Small intestine (tissue), 7 donors: ENCODE results near the gene TOMM7. TPM values are rescaled to one million over a fixed set of nuclear protein-coding genes. Genes with fewer than 3 reads are reported as not detected.
A peak's percentile ranks its signal among the peaks of the same experiment; 100 is the strongest.
"Not testable (repeated sequence)": the region's sequence is repeated elsewhere in the genome, so short reads cannot be mapped to it uniquely, and the experiment has no call there.

Source experiments
- DNase-seq, 2 donors: peaks; one replicate each; pipeline versions ENCODE4 v3.0.0 to v3.0.0-alpha.2; 2013
- FAIRE-seq: peaks from 2 replicates; lab custom pipeline; 2012; peaks lifted over from hg19 to GRCh38; lab: Jason Lieb, UNC
- H3K27ac ChIP-seq, 3 donors: one replicate each; pipeline ENCODE4 v1.5.1; 2013; ENCODE audit warnings: low read length in 2 of 3, mild to moderate bottlenecking in 2 of 3, control low read depth in 1 of 3, inconsistent platforms in 1 of 3, low read depth in 1 of 3, moderate library complexity in 1 of 3
- H3K27me3 ChIP-seq, 3 donors: one replicate each; pipeline ENCODE4 v1.6.1; 2013; ENCODE audit warnings: low read length in 3 of 3, inconsistent platforms in 1 of 3; ENCODE audit not compliant: control insufficient read depth in 3 of 3, insufficient read depth in 3 of 3
- H3K36me3 ChIP-seq, 3 donors: one replicate each; pipeline ENCODE4 v1.6.1; 2013; ENCODE audit warnings: low read length in 3 of 3, inconsistent platforms in 1 of 3, low read depth in 1 of 3, mild to moderate bottlenecking in 1 of 3, moderate library complexity in 1 of 3; ENCODE audit not compliant: control insufficient read depth in 3 of 3, insufficient read depth in 2 of 3
- H3K4me1 ChIP-seq, 3 donors: one replicate each; pipeline ENCODE4 v1.6.1; 2013; ENCODE audit warnings: low read length in 2 of 3, inconsistent platforms in 1 of 3, low read depth in 1 of 3, mild to moderate bottlenecking in 1 of 3, moderate library complexity in 1 of 3; ENCODE audit not compliant: control insufficient read depth in 3 of 3, insufficient read depth in 2 of 3
- H3K4me3 ChIP-seq, 3 donors: one replicate each; pipeline ENCODE4 v1.5.1; 2013; ENCODE audit warnings: low read length in 3 of 3, control low read depth in 1 of 3, inconsistent platforms in 1 of 3, low read depth in 1 of 3, mild to moderate bottlenecking in 1 of 3, moderate library complexity in 1 of 3
- H3K9me3 ChIP-seq, 2 donors: one replicate each; pipeline ENCODE4 v1.6.1; 2013; ENCODE audit warnings: low read depth in 1 of 2, low read length in 1 of 2; ENCODE audit not compliant: control insufficient read depth in 2 of 2, insufficient read depth in 1 of 2
- WGBS, 3 donors: extraction: QIAGEN DNeasy Blood & Tissue Kit; methylation state at CpG; one replicate each; pipeline ENCODE4 v1.1.7; 2013; 5-methylcytosine and 5-hydroxymethylcytosine counted together
- polyA plus RNA-seq, 4 donors: library from polyadenylated mRNA; stranded (reverse) in 3 of 4; unstranded in 1 of 4; fragments of 200-250 nt in 3 of 4; fragments of 120-200 nt in 1 of 4; gene quantifications; one replicate each; pipeline versions ENCODE4 v1.2.1 to v1.2.3, GENCODE V29; 2013
- donor health status: healthy with polysubstance abuse.
- donor health status: control.
- donor health status: control.
- donor health status: Bipolar disorder and iron deficiency.
- donor health status: healthy.

The TOMM7 gene
- polyA plus RNA-seq, 4 donors = 270 to 556 (median 390) TPM

GRCh38 chr7:22793593-22794462, 28.8 kb downstream of the TOMM7 start:
- Histone ChIP-seq H3K27me3 (no peaks in the 10 kb centered on the region), H3K36me3 (no peaks in the 10 kb centered on the region), H3K4me1 (no peaks in the 10 kb centered on the region), H3K27ac (no peak overlapping the region), H3K4me3 (no peak overlapping the region), H3K9me3 (peaks cover 0 to 17% of the 10 kb centered on the region in 2 donors)
- no peak for DNase-seq
- 88 to 95% (median 92%) methylated on average over 5 of the region's 5 CpGs for WGBS, 3 donors
- no peak for FAIRE-seq

DNA sequence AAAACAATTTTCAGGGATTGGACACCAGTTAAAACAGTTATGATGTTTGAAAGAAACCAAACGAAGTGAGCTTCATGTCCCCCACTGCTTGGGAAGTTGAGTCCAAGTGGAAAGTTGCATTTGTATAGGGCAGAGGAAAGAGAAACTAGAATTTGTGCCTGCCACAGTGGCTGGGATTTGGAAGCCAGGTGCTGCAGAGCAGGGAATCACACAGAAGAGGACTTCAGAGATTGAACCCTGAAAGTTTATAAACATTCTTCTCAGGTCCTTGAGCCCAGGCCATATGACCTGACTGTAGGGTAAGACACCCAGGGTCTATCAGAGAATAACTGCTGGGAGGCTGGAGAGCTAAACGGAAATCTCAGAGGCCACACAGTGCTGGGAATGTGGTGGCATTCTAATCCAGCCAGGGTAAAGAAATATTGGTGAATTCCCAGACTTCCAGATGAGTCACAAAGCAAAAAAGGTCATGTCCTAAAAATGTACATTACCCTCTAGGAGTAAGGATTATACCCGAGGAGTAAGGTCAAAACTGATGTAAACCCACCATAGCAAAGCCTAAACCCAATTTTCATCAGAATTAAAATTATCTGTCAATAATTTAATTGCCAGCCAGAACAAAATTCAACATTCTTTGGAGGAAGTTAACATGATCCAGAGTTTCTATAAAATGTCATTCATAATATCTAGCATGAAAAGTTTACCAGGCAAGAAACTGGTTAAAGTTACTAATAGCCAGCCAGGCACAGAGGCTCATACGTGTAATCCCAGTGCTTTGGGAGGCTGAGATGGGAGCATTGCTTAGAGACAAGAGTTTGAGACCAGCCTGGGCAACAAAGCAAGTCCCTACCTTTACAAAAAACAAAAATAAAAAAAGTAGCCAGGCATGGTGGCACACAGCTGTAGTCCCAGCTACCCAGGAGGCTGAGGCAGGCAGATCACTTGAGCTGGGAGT, 31.2 kb downstream of the TOMM7 start:
- no peak overlapping the region for H3K4me3 ChIP-seq
- no peaks in the 10 kb centered on the region for H3K27me3 ChIP-seq
- no peak for FAIRE-seq
- peaks cover 0 to 8% (median 0%) of the 10 kb centered on the region in 3 donors for H3K4me1 ChIP-seq
- 51 to 68% (median 64%) methylated on average over 4 of the region's 4 CpGs for whole genome bisulfite sequencing, 3 donors
- no peak for DNase-seq
- H3K27ac ChIP-seq = no peak overlapping the region
- H3K36me3 ChIP-seq = no peaks in the 10 kb centered on the region
- H3K9me3 ChIP-seq = peaks cover 0 to 19% of the 10 kb centered on the region in 2 donors

GRCh38 chr7:22790640-22791039, 32.0 kb downstream of the TOMM7 start:
- H3K36me3 ChIP-seq, DNase-seq, FAIRE-seq, H3K27ac ChIP-seq, H3K4me3 ChIP-seq, H3K27me3 ChIP-seq: not testable (repeated sequence)
- Histone ChIP-seq H3K4me1 (peaks cover 0 to 15% (median 0%) of the 10 kb centered on the region in 3 donors), H3K9me3 (peaks cover 0 to 14% of the 10 kb centered on the region in 2 donors)
- whole genome bisulfite sequencing, 3 donors = 92 to 94% (median 92%) methylated on average over 13 of the region's 13 CpGs

GRCh38 chr7:22787951-22788350, 34.7 kb downstream of the TOMM7 start:
- no peak for FAIRE-seq
- no peaks in the 10 kb centered on the region for H3K27me3 ChIP-seq
- H3K4me1 ChIP-seq = peaks cover 0 to 24% (median 0%) of the 10 kb centered on the region in 3 donors
- H3K27ac ChIP-seq = no peak overlapping the region
- DNase-seq = no peak
- no peak overlapping the region for H3K4me3 ChIP-seq
- H3K9me3 ChIP-seq = peaks cover 0 to 11% of the 10 kb centered on the region in 2 donors
- H3K36me3 ChIP-seq = no peaks in the 10 kb centered on the region

- DNase-seq (peak; percentile 41 to 87), FAIRE-seq (no peak)
- Histone ChIP-seq H3K36me3 (no peaks in the 10 kb centered on the region), H3K9me3 (peaks cover 0 to 11% of the 10 kb centered on the region in 2 donors), H3K27ac (no peak overlapping the region), H3K4me3 (no peak overlapping the region), H3K4me1 (peaks cover 0 to 25% (median 0%) of the 10 kb centered on the region in 3 donors), H3K27me3 (no peaks in the 10 kb centered on the region)
- WGBS, 3 donors = 13 to 54% (median 30%) methylated on average over 3 of the region's 3 CpGs
These were observed 36.2 kb downstream of the TOMM7 start for GRCh38 chr7:22786290-22786932.

GRCh38 chr7:22784346-22784745, 38.3 kb downstream of the TOMM7 start:
- peaks cover 0 to 25% (median 0%) of the 10 kb centered on the region in 3 donors for H3K4me1 ChIP-seq
- no peak overlapping the region for H3K4me3 ChIP-seq
- H3K27ac ChIP-seq = no peak overlapping the region
- WGBS, 3 donors = 13 to 44% (median 22%) methylated on average over 1 of the region's 1 CpG
- no peaks in the 10 kb centered on the region for H3K27me3 ChIP-seq
- FAIRE-seq = no peak
- H3K9me3 ChIP-seq = peaks cover 0 to 8% of the 10 kb centered on the region in 2 donors
- no peaks in the 10 kb centered on the region for H3K36me3 ChIP-seq
- DNase-seq = no peak

- Histone ChIP-seq H3K4me1 (peaks cover 0 to 25% (median 0%) of the 10 kb centered on the region in 3 donors), H3K4me3 (no peak overlapping the region), H3K27me3 (no peaks in the 10 kb centered on the region), H3K27ac (no peak overlapping the region), H3K9me3 (peaks cover 0 to 4% of the 10 kb centered on the region in 2 donors), H3K36me3 (no peaks in the 10 kb centered on the region)
- DNase-seq (no peak), FAIRE-seq (no peak)
- 83 to 88% (median 84%) methylated on average over 5 of the region's 5 CpGs for WGBS, 3 donors
These were observed 39.2 kb downstream of the TOMM7 start for GRCh38 chr7:22783421-22783820.
